C4-2B (cell line): ENCODE measurements around the gene ADCYAP1R1.

Experiments
- H3K27ac ChIP-seq: fragments of 450-650 bp; 2 replicates; pipeline ENCODE4 v1.5.1; 2017
- CTCF ChIP-seq: fragments of 450-650 bp; conservative IDR thresholded peaks from 2 replicates; pipeline ENCODE4 v1.5.1; 2017; ENCODE audit warnings: mild to moderate bottlenecking
- ZFX ChIP-seq: fragments of 450-650 bp; IDR thresholded peaks from 2 replicates; pipeline ENCODE4 v1.6.1; 2017

ADCYAP1R1 gene

GRCh38 chr7:31017032-31017675, 35.0 kb upstream of the ADCYAP1R1 start:
- TF ChIP-seq ZFX (no peak), CTCF (no peak)

GRCh38 chr7:31017721-31018120, 34.4 kb upstream of the ADCYAP1R1 start:
- TF ChIP-seq CTCF (no peak), ZFX (no peak)
- H3K27ac ChIP-seq = no peak overlapping the region

More at GRCh38 chr7:31017032-31017675, 35.0 kb upstream of the ADCYAP1R1 start:
- no peak overlapping the region for H3K27ac ChIP-seq

- no peak for TF ChIP-seq ZFX
- TF ChIP-seq CTCF = no peak
- no peak overlapping the region for H3K27ac ChIP-seq
Measured at GRCh38 chr7:31019509-31019908, 32.6 kb upstream of the ADCYAP1R1 start.

GRCh38 chr7:31020161-31020560, 31.9 kb upstream of the ADCYAP1R1 start:
- TF ChIP-seq CTCF = no peak
- TF ChIP-seq ZFX = no peak
- no peak overlapping the region for H3K27ac ChIP-seq

- no peak for TF ChIP-seq ZFX
- TF ChIP-seq CTCF = no peak
- H3K27ac ChIP-seq = no peak overlapping the region
Measured at GRCh38 chr7:31020652-31021051, 31.5 kb upstream of the ADCYAP1R1 start.

GRCh38 chr7:31022117-31022516, 30.0 kb upstream of the ADCYAP1R1 start:
- TF ChIP-seq CTCF (no peak), ZFX (no peak)
- no peak overlapping the region for H3K27ac ChIP-seq

- no peak overlapping the region for H3K27ac ChIP-seq
- no peak for TF ChIP-seq ZFX
- no peak for TF ChIP-seq CTCF
Measured at GRCh38 chr7:31022726-31023125, 29.4 kb upstream of the ADCYAP1R1 start.
